Stomach (tissue), 4 donors: ENCODE data around the gene NCK2.

Experiments used
- CTCF ChIP-seq, 7 experiments: fragments of 450-650 bp in 4 of 7; fragments of 200-600 bp in 3 of 7; sonication (generic) in 3 of 7; IDR thresholded peaks; one replicate each; pipeline ENCODE4 v1.5.1; 2016 to 2019; ENCODE audit warnings: antibody characterized with exemption in 7 of 7, control low read depth in 2 of 7, mild to moderate bottlenecking in 1 of 7
- EP300 ChIP-seq: sonication (generic); formaldehyde crosslinking; IDR thresholded peaks from one replicate; pipeline ENCODE4 v1.6.1; 2017; ENCODE audit warnings: antibody characterized with exemption
- POLR2A ChIP-seq, 4 donors: fragments of 450-650 bp; IDR thresholded peaks; one replicate each; pipeline ENCODE4 v1.6.1; 2016; ENCODE audit warnings: antibody characterized with exemption in 4 of 4, control low read depth in 2 of 4, mild to moderate bottlenecking in 1 of 4, moderate library complexity in 1 of 4
- POLR2AphosphoS5 ChIP-seq, 3 donors: sonication (generic); formaldehyde crosslinking; IDR thresholded peaks; one replicate each; pipeline ENCODE4 v1.6.1; 2016; ENCODE audit warnings: antibody characterized with exemption in 3 of 3

- TF ChIP-seq POLR2A (IDR thresholded peaks at IDR 0.05) = no peak
- TF ChIP-seq CTCF (IDR thresholded peaks at IDR 0.05) = no peak
- no peak for TF ChIP-seq POLR2AphosphoS5 (IDR thresholded peaks at IDR 0.05)
- no peak for TF ChIP-seq EP300
These were observed 3.3 kb downstream of the NCK2 start for GRCh38 chr2:105747991-105748390.
